GM10266 (cell line): Measurements from ENCODE around the gene IQUB.
"Not testable (repeated sequence)": the region's sequence is repeated elsewhere in the genome, so short reads cannot be mapped to it uniquely, and the experiment has no call there.

Experiments
- DNase-seq: peaks from one replicate; pipeline ENCODE4 v3.0.0; 2012; ENCODE audit errors: extremely low spot score
- TF ChIP-seq, protein P1 (sequence below): IDR thresholded peaks from 2 replicates; pipeline ENCODE4 v1.5.1; 2012; ENCODE audit warnings: mild to moderate bottlenecking, low read depth; ENCODE audit not compliant: control insufficient read depth, insufficient read depth; ENCODE audit errors: missing control alignments

Gene IQUB

DNA sequence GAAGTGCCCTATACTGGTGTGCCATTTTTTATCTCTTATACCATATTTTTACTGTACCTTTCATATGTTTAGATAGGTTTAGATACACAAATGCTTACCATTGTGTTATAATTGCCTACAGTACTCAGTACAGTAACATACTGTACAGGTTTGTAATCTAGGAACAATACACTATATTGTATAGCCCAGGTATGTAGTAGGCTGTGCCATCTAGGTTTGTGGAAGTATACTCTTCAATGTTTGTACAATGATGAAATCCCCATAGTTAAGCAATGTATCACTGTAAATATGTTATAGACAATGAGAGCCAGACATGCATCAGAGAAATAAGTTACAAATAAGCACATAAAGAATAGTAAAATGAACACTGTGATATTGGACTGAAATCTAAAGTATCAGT is 109.1 kb downstream of the IQUB start:
- TF ChIP-seq, protein P1, sequence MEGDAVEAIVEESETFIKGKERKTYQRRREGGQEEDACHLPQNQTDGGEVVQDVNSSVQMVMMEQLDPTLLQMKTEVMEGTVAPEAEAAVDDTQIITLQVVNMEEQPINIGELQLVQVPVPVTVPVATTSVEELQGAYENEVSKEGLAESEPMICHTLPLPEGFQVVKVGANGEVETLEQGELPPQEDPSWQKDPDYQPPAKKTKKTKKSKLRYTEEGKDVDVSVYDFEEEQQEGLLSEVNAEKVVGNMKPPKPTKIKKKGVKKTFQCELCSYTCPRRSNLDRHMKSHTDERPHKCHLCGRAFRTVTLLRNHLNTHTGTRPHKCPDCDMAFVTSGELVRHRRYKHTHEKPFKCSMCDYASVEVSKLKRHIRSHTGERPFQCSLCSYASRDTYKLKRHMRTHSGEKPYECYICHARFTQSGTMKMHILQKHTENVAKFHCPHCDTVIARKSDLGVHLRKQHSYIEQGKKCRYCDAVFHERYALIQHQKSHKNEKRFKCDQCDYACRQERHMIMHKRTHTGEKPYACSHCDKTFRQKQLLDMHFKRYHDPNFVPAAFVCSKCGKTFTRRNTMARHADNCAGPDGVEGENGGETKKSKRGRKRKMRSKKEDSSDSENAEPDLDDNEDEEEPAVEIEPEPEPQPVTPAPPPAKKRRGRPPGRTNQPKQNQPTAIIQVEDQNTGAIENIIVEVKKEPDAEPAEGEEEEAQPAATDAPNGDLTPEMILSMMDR: no peak
- no peak for DNase-seq

DNA sequence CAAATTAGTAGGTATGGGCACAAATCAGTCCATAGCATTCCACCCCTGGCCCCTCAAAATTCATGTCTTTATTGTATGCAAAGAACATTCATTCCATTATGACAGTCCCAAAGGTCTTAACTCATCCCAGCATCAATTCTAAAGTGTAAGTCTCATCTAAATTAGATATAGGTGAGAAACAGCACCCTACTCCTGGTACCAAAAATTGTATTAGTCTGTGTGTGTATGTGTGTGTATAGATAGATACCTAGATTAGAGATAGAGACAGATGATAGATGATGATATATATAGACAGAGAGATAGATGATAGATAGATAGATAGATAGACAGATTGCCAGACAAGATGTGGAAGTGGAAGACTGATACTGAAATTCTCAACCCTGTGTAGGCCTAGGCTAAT is 109.9 kb downstream of the IQUB start:
- no peak for DNase-seq
- TF ChIP-seq, protein P1: no peak

DNA sequence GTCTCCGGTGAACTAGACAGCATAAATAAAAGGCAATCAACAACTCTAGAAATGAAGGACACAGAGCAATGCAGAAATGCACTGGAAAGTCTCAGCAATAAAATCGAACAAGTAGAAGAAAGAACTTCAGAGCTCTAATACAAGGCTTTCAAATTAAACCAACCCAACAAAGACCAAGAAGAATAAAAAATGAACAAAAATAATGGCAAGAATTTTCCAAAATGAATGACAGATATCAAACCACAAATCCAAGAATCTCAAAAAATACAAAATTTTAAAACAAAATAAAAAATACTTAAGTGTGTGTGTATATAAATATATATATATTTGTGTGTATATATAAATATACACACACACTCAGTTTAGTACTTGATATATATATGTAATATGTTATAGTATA is 110.8 kb downstream of the IQUB start:
- TF ChIP-seq, protein P1: no peak
- no peak for DNase-seq

DNA sequence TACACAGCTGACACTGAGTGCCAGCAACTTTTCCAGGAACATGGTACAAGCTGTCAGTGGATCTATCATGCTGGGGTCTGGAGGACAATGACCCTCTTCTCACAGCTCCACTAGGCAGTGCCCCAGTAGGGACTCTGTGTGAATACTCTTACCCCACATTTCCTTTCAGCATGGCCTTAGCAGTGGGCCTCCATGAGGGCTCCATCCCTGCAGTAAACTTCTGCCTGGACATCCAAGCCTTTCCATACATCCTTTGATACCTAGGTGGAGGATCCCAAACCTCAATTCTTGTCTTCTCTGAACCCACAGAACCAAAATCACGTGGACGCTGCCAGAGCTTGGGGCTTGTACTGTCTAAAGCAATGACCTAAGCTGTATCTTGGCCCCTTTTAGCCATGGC is 116.8 kb downstream of the IQUB start:
- TF ChIP-seq, protein P1: no peak

DNA sequence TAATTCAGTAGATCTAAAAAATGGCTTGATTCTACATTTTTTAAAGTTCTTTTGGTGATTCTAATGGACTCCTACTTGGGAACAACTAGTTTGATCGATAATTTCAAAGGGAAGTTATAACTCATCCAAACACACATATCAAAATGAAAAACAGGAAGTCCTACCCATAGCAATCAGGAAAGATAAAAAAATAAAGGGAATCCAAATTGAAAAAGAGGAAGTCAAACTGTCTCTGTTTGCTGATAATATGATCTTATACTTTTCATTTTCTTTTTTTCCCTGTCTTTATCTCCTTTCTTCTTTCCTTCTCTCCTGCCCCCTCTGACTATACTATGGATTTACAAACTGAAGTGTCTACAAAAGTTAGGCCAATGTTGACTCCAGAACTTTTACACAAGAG is 118.8 kb downstream of the IQUB start:
- TF ChIP-seq, protein P1: no peak
- no peak for DNase-seq

More for the DNA sequence above, 116.8 kb downstream of the IQUB start:
- DNase-seq: no peak

DNA sequence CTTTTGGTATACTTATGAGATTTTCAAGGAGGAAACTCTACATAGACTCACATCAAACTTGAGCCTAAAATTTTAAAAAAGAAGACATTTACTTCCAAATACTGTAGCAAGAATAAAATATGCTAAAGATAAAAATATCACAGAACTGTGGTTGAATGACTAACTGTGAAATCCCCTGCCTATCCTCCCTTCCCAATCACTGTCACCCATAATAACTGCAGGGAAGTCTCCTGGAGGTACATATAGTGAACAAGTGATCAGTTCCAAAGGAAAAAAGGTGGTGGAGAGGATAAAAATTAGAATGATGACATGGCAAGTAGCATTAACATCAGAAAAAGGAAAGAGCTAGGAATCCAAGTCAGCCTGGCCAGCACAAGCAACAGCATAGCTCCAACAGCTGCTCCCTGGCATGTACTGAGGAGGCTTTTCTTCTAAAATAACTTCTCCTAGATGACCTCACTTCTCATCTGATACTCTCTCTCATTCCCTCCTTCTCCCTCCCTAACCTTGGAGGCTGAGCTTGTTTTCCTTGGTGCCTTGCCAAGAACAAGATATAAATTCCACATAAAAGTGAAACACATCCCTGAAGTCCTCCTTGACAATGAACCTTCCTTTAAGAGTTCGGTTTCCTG is 124.0 kb downstream of the IQUB start:
- TF ChIP-seq, protein P1: no peak
- DNase-seq: no peak

DNA sequence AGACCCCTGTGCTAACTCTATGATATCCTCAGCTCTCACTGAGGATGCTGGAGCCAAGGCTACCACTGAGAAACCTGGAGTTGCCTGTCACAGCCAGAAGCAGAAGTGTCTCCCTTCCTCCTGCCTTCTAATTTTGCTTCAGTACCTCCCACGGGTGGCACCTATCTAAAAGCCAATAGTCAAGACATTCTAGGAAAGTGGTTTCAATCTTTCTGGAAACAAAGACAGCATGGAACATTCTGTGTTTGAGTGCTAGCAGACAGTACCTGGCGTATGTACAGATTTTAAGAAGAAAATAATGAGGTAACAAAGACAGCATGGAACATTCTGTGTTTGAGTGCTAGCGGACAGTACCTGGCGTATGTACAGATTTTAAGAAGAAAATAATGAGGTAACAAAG is 126.4 kb downstream of the IQUB start:
- not testable (repeated sequence) for DNase-seq
